ENCODE measurements around the gene ADAMTS20.

GRCh38 chr12:43396671-43397070 lies 155.3 kb downstream of the ADAMTS20 start:
- TF ChIP-seq, protein P1, sequence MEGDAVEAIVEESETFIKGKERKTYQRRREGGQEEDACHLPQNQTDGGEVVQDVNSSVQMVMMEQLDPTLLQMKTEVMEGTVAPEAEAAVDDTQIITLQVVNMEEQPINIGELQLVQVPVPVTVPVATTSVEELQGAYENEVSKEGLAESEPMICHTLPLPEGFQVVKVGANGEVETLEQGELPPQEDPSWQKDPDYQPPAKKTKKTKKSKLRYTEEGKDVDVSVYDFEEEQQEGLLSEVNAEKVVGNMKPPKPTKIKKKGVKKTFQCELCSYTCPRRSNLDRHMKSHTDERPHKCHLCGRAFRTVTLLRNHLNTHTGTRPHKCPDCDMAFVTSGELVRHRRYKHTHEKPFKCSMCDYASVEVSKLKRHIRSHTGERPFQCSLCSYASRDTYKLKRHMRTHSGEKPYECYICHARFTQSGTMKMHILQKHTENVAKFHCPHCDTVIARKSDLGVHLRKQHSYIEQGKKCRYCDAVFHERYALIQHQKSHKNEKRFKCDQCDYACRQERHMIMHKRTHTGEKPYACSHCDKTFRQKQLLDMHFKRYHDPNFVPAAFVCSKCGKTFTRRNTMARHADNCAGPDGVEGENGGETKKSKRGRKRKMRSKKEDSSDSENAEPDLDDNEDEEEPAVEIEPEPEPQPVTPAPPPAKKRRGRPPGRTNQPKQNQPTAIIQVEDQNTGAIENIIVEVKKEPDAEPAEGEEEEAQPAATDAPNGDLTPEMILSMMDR (conservative IDR thresholded peaks at IDR 0.05; ENCODE audit: low read depth, low read length): no peak
- no peak for TF ChIP-seq EZH2 (IDR thresholded peaks at IDR 0.05; ENCODE audit: borderline replicate concordance, low read depth, low read length, poor library complexity, severe bottlenecking)

All from A673 (cell line).